Smooth muscle cell (in vitro differentiated cells): ENCODE measurements around the gene EXOG. TPM values are rescaled to one million over a fixed set of nuclear protein-coding genes. Genes with fewer than 3 reads are reported as not detected.

ENCODE experiments used
- DNase-seq: peaks from one replicate; lab custom pipeline; 2025; ENCODE audit not compliant: unreplicated experiment; lab: John Stamatoyannopoulos, UW
- H2AFZ ChIP-seq: fragments of 200-600 bp; sonication (generic); 2 replicates; pipeline ENCODE4 v1.6.0; 2016; ENCODE audit warnings: antibody characterized with exemption, low read depth, mild to moderate bottlenecking
- H3F3A ChIP-seq: fragments of 200-600 bp; sonication (generic); 2 replicates; pipeline ENCODE4 v1.6.0; 2017; ENCODE audit warnings: antibody characterized with exemption, low read depth
- H3K27ac ChIP-seq: fragments of 200-600 bp; sonication (generic); 2 replicates; pipeline ENCODE4 v1.5.1; 2016; ENCODE audit warnings: low read depth, mild to moderate bottlenecking
- H3K27me3 ChIP-seq: fragments of 200-600 bp; sonication (generic); 2 replicates; pipeline ENCODE4 v1.6.1; 2016; ENCODE audit warnings: low read depth, mild to moderate bottlenecking
- H3K36me3 ChIP-seq: fragments of 200-600 bp; sonication (generic); 2 replicates; pipeline ENCODE4 v1.5.1; 2016; ENCODE audit warnings: low read depth
- H3K4me1 ChIP-seq: fragments of 200-600 bp; sonication (generic); 2 replicates; pipeline ENCODE4 v1.5.1; 2016; ENCODE audit warnings: low read depth
- H3K4me2 ChIP-seq: fragments of 200-600 bp; sonication (generic); 2 replicates; pipeline ENCODE4 v1.6.0; 2016; ENCODE audit warnings: mild to moderate bottlenecking
- H3K4me3 ChIP-seq: fragments of 200-600 bp; sonication (generic); 2 replicates; pipeline ENCODE4 v1.5.1; 2016; ENCODE audit warnings: mild to moderate bottlenecking
- H3K79me2 ChIP-seq: fragments of 200-600 bp; sonication (generic); 2 replicates; pipeline ENCODE4 v1.6.0; 2016; ENCODE audit warnings: low read depth, mild to moderate bottlenecking
- H3K9ac ChIP-seq: fragments of 200-600 bp; sonication (generic); 2 replicates; pipeline ENCODE4 v1.6.0; 2016; ENCODE audit warnings: low read depth
- H3K9me3 ChIP-seq: fragments of 200-600 bp; sonication (generic); replicated peaks from 2 replicates; pipeline ENCODE4 v1.5.1; 2016; ENCODE audit warnings: low read depth
- H4K20me1 ChIP-seq: fragments of 200-600 bp; sonication (generic); 2 replicates; pipeline ENCODE4 v1.6.0; 2016; ENCODE audit warnings: low read depth
- WGBS: methylation state at CpG from one replicate; pipeline ENCODE4 v1.1.7; 2016; ENCODE audit warnings: low lambda C conversion rate; 5-methylcytosine and 5-hydroxymethylcytosine counted together
- polyA plus RNA-seq: library from polyadenylated mRNA; unstranded; fragments of >200 nt; fragmentation: Nextera tagmentation; extraction: Ambion mirVana; gene quantifications from 2 replicates; pipeline ENCODE4 v1.2.1, GENCODE V29; 2016
- total RNA-seq: library from RNA; depleted of rRNA; stranded (reverse); fragments of >200 nt; gene quantifications from 2 replicates; pipeline ENCODE4 v1.2.3, GENCODE V29; 2014
- TF ChIP-seq, protein P1 (sequence below): fragments of 200-600 bp; sonication (generic); IDR thresholded peaks from 2 replicates; pipeline ENCODE4 v1.5.1; 2017; ENCODE audit warnings: borderline replicate concordance, mild to moderate bottlenecking, antibody characterized with exemption; ENCODE audit not compliant: insufficient read depth, poor library complexity, severe bottlenecking

Gene EXOG
- total and polyA plus RNA-seq, 2 experiments from 2014 or later, result 3.9 to 5.2 TPM

DNA sequence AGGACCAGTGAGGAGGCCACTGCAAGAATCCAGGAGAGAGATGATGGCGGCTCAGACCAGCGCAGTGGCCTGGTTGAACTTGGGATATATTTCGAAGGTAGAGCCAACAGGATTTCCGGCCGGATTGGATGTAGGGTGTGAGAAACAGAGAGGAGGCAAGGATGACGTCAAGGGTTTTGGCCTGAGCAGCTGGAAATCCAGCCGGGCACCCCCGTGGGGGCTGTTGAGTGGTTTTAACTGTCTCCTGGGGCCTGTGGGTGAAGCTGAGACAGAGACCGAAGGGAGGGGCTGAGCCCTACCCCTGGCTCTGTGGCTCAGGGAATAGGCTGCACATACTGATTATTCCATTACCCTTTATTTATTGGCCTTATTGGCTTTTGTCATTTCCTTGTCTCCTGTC, 45.7 kb downstream of the EXOG start:
- TF ChIP-seq, protein P1, sequence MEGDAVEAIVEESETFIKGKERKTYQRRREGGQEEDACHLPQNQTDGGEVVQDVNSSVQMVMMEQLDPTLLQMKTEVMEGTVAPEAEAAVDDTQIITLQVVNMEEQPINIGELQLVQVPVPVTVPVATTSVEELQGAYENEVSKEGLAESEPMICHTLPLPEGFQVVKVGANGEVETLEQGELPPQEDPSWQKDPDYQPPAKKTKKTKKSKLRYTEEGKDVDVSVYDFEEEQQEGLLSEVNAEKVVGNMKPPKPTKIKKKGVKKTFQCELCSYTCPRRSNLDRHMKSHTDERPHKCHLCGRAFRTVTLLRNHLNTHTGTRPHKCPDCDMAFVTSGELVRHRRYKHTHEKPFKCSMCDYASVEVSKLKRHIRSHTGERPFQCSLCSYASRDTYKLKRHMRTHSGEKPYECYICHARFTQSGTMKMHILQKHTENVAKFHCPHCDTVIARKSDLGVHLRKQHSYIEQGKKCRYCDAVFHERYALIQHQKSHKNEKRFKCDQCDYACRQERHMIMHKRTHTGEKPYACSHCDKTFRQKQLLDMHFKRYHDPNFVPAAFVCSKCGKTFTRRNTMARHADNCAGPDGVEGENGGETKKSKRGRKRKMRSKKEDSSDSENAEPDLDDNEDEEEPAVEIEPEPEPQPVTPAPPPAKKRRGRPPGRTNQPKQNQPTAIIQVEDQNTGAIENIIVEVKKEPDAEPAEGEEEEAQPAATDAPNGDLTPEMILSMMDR, result no peak
- Histone ChIP-seq H3K27me3 (no peaks in the 10 kb centered on the region), H4K20me1 (no peaks in the 10 kb centered on the region), H3K4me3 (no peak overlapping the region), H3K27ac (no peak overlapping the region), H3K9ac (no peak overlapping the region), H3F3A (no peaks in the 10 kb centered on the region), H3K4me2 (no peak overlapping the region), H2AFZ (no peak overlapping the region), H3K36me3 (no peaks in the 10 kb centered on the region), H3K9me3 (no peaks in the 10 kb centered on the region), H3K79me2 (no peaks in the 10 kb centered on the region), H3K4me1 (no peaks in the 10 kb centered on the region)
- 82% methylated on average over 9 of the region's 9 CpGs for WGBS
- DNase-seq, result no peak

GRCh38 chr3:38542401-38543298, 46.5 kb downstream of the EXOG start:
- Histone ChIP-seq H3K4me3 (no peak overlapping the region), H3K4me2 (no peak overlapping the region), H2AFZ (no peak overlapping the region), H3K79me2 (no peaks in the 10 kb centered on the region), H3F3A (no peaks in the 10 kb centered on the region), H3K27ac (no peak overlapping the region), H3K9ac (no peak overlapping the region), H3K9me3 (no peaks in the 10 kb centered on the region), H3K4me1 (no peaks in the 10 kb centered on the region), H3K36me3 (no peaks in the 10 kb centered on the region), H3K27me3 (no peaks in the 10 kb centered on the region), H4K20me1 (no peaks in the 10 kb centered on the region)
- 89% methylated on average over 16 of the region's 16 CpGs for WGBS
- no peak for DNase-seq
- TF ChIP-seq, protein P1, result no peak

DNA sequence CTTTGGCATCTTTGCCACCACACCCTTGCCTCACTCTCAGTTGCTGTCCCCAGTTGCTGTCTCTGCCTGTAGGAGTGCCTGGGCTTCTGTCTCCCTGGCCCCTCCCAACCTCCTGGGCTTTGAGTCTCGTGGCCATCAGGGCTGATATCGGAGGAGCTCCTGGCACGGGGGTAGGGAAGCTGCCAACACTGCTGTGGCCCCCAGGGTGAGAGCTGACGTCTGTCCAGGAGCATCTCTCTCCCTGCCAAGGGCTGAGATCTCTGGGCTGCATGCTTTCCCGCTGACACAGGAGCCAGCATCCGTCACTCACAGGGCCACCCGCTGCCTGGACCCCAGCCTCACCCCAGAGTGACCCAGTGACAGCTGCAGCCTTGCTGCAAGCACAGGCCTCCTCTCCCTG, 47.4 kb downstream of the EXOG start:
- H3K9ac ChIP-seq, result no peak overlapping the region
- H3K4me2 ChIP-seq, result no peak overlapping the region
- H3K79me2 ChIP-seq, result no peaks in the 10 kb centered on the region
- H3K27me3 ChIP-seq, result no peaks in the 10 kb centered on the region
- no peaks in the 10 kb centered on the region for H3K9me3 ChIP-seq
- H2AFZ ChIP-seq, result no peak overlapping the region
- no peak overlapping the region for H3K27ac ChIP-seq
- 91% methylated on average over 7 of the region's 7 CpGs for WGBS
- TF ChIP-seq, protein P1, result no peak
- no peaks in the 10 kb centered on the region for H4K20me1 ChIP-seq
- DNase-seq, result no peak
- no peak overlapping the region for H3K4me3 ChIP-seq
- no peaks in the 10 kb centered on the region for H3F3A ChIP-seq
- H3K36me3 ChIP-seq, result no peaks in the 10 kb centered on the region
- H3K4me1 ChIP-seq, result no peaks in the 10 kb centered on the region

DNA sequence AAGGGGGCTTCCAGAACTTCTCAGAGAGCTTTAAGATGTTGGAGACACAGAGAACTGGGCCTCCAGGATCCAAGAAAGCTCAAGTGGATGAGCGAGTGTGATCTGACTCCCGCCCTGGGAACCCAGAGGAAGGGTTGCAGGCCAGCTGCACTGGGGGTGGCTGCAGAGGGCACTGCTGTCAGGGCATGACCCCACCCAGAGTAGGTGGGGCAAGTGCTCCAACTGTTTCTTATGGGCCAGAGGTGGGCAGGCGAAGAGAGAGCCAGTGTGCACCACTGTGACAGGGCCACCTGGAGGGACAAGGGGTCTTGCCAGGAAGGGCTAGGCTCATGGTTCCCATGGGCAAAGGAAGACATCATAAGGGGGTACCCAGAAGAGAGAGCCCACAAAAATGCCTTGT, 48.8 kb downstream of the EXOG start:
- WGBS, result 95% methylated on average over 3 of the region's 3 CpGs
- Histone ChIP-seq H3K27me3 (no peaks in the 10 kb centered on the region), H4K20me1 (no peaks in the 10 kb centered on the region), H3K4me1 (no peaks in the 10 kb centered on the region), H3K4me3 (no peak overlapping the region), H2AFZ (no peak overlapping the region), H3K79me2 (no peaks in the 10 kb centered on the region), H3F3A (no peaks in the 10 kb centered on the region), H3K27ac (no peak overlapping the region), H3K36me3 (no peaks in the 10 kb centered on the region), H3K9ac (no peak overlapping the region), H3K9me3 (no peaks in the 10 kb centered on the region), H3K4me2 (no peak overlapping the region)
- TF ChIP-seq, protein P1, result no peak
- DNase-seq, result no peak
